Measurements from ENCODE around the gene DBN1. TPM values are rescaled to one million over a fixed set of nuclear protein-coding genes. Genes with fewer than 3 reads are reported as not detected.

The DBN1 gene
- total RNA-seq, 1 donor from 2014 or later: 112 TPM

DNA sequence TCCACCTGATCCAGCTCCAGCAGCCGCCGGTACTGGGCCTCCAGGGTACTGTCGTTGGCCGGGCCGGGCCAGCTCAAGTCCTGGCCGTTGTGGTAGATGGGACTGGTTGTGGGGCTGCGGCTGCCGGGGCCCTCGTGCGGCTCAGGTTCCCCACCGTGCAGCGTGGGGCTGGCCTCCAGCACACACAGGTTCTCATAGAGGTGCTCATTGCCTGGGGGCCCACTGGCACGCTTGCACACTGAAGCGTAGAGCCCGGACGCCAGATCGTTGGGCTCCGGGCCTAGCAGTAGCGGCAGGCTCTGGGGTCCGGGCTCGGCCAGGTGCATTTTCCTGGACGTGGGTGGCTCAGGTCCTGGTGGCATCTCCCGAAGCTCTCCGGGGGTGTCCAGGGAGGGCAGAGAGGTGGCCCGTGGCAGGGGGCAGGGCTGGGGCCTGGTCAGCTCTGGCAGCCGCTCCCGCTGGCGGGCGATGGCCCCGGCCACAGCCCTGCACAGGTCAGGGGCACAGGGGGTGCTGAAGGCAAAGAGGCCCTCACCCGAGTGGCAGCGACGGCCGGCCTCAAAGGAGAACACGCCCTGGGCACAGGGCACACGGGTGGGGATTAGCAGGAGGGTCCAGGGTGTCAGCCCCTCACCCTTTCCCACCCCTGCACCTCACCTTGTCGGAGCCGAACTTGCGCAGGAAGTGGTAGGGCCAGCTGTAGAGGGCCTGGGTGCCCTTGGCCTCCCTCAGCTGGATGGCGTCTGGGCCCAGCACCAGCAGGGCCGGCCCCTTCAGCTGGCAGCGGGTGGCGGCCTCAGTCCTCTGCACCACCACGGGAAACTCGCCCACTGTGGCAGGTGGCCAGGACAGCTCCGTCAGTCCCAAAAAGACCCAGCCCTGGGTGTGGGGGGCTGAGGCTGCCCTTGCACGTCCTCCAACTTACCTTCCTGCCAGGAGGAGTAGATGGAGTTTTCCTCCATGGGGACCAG is 30.9 kb upstream of the DBN1 start:
- no peak for DNase-seq (ENCODE audit: low read depth in 2 of 2)

DNA sequence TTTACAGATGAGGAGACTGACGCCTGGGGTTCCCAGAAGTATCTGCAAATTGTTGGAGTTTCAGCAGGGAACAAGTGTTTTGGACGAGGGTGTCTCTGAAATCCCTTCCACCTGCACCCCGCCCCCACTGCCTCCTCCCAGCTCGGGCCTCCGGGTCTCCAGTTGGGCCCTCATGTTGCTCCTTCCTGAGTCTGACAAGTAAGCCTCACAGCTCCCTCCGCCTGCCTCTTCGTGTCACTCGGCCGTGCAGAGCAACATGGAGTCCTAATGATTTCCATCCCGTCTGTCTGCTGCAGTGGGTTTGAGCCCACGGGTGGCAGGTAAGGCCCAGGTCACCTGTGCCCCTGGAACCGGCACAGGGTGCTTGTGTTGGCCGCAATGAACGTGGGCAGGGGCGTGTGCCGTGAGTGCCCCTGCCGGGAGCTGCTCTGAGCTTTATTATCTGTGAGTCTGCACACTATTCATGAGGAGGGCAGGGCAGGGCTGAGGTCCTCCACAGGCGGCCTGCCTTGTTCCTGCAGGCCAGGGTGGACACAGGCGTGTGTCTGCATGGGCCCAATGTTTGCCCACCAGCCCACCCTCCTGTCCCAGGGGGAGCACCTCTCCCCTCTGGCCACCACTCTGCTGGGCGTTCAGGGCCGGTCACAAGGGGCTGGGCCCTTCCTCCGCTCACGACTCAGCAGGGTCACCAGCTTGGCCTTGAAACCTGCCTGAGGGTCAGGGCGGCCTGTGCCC is 30.1 kb upstream of the DBN1 start:
- no peak for DNase-seq (ENCODE audit: low read depth in 2 of 2)

DNA sequence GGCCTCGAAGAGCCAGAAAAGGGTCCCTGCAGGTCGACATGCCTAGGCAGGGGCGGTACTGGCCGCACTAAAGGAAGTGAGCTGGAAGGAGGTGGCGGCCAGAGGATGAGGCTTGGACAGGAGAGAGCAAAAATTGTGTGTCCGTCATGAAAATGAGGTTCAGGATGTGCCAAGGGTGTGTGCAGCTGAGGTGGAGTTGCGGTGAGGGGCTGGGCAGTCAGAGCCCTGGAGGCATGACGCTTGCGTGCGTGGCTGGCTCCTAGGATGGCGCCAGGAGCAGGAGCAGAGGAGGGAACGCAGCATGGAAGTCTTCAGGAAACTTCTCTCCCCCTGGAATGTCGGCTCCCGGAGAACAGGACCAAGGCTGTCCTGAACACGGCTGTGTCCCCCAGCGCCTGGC is 29.5 kb upstream of the DBN1 start:
- DNase-seq (ENCODE audit: low read depth in 2 of 2): no peak

DNA sequence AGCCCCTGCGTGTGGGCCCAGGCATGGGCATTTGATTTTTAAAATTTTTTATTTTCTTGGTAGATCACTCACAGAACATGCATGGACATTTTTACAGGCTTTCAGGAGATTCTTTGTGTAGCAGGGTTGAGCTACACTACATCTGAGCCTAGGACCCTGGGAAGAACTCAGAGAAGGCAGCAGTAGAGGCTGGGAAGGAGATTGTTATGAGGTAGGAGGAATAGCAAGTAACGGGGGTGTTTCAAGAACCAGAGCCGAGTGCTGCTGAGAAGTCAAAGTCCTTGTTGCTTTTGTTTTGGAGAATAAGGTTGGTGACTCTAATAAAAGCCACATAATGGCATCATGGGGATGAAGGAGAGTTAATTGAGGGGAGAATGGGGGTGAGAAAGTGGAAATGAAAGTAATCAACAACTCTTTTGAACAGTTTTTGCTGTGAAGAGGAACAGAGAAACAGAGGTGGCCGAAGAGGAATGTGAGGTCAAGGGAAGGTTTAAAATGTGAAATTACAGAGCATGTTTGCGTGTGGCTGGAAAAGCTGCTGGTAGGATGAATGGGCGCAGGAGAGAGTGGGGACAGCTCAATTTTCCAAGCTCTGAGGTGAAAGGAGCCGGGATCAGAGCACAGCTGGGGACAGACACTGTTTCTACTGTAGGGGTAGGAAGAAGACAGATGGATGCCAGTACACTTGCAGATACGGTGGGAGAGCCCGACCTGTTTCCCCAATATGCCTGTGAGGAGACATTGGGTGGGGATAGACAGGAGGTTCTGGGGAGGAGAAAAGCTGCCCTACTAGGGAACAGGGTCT is 28.6 kb upstream of the DBN1 start:
- no peak for DNase-seq (ENCODE audit: low read depth in 2 of 2)

DNA sequence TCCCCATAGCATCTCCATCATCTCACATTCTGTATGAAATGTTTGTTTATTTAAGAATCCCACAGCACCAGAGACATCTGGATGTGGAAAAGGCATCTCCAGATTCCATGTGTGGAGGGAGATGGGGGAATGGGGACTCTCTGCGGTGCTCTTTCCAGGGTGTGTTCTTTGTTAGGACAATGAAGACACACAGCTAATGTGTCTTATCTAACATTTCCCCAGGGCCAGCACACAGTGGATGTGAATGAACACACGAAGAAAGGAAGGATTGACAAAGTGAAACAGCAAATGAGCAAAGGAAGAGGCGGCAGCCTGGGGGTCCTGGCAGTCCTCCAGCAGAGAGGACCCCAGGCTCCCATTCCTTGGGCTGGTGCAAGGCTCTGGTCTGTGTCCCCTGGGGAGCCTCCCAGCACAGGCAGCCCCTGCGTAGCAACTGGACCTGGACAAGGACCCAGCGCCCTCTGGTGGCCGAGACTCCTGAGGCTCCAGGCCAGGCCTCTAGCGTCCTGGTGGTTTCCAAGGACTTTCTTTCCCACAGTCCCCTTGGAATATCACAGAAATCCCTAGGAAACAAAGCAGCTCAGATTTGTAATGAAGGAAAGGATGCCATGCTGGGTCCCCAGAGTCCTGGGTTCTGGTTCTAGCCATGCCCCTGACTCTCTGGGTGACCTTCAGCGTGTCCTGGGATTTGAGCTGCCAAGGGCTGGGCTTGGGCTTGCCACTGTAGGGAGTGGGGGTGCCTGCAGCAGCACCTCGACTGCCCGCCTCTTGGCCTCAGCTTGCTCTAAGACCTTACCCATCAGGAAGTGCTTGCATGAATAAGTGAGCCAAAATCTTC is 27.5 kb upstream of the DBN1 start:
- DNase-seq (ENCODE audit: low read depth in 2 of 2): peak; percentile 87 to 89

DNA sequence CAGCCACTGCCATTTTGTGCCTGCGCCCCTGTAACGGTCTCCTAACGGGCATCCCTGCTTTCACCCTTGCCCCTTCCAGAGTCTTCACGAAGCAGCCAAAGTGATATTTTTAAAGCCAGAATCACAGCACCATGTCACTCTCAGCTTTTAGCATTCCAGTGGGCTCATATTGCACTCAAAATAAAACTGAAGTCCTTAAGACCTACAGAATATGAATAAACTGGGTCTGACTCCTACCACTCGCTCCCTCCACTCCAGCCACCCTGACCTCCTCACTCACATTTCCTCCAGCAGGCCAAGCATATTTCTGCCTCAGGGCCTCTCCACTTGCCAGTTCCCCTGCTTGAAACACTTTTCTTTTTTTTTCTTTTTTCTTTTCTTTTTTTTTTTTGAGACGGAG is 26.4 kb upstream of the DBN1 start:
- DNase-seq (ENCODE audit: low read depth in 2 of 2): no peak

DNA sequence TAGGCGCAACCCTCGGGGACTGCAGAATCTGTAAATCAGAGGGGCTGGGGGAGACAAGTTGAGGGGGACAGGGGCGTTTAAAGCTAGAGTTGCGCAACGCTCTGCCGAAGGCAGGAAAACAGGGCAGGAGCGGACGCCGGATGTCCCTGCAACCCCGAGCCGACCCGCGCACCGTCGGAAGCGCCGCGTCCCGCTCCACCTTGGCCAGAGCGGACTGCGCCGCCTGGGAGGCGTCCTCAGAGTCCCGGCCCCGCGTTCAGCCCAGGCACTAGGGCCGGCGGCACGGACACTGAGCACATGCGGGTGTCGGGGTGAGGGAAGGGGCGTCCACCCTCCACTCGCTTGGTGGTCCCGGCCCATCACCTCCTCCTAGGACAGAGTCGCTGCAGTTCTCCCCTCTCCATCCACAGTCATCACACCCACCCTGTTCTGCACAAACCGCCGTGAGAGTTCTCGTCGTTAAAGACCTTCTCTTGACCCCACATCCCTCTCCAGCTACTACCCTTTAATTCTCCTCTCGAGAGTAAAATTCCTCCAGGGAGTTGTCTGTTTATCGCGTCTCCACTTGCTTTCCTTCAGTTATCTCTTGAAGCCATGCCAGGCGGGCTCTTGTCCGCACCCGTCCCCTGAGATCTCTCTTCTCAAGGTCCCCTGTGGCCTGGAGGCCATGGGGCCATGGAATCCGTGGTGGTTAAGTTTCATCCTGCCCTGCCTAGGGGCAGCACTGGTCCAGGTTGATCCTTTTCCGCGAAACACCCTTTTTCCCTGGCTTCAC is 24.8 kb upstream of the DBN1 start:
- DNase-seq (ENCODE audit: low read depth in 2 of 2): peak; percentile 46 to 63

DNA sequence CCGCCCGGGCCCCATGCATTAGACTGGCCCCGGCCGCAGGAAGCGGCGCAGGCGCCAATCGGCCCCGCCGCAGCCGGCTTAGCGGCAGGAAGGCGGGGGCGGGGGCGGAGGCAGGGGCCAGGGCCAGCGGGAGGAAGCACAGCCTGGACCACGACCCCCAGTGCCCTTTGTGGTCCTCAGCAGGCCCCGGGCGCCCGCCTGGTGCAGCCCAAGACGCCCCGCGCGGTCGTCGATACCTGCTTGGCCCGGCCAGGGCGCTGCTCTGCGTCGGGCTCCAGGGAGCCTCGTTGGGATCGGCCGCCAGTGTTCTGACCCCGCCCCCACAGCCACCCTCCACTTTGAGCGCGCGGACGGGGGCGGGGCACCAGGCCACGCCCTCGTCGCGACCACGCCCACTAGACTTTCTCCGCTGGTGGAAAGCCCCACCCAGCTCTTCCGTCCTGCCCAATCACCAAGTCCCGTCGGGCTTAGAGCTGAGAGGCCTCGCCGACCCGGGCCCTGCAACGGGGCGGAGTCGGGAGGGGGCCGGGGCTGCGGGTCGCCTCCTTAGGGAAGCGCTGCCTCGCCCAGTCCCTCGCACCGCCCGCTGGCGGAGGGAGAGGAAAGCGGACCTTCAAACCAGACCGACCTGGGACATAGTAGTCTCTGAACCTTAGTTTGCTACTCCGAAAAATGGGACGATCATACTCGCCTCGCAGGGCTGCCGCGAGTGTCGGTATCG is 24.0 kb upstream of the DBN1 start, which contains the start of gene PDLIM7:
Gene PDLIM7 (minus strand): TSS at position 313 of the 721 bp plus-strand sequence. CDS start 1,092 bp downstream, outside the sequence.
- DNase-seq (ENCODE audit: low read depth in 2 of 2): peak; percentile 97 to 98

DNA sequence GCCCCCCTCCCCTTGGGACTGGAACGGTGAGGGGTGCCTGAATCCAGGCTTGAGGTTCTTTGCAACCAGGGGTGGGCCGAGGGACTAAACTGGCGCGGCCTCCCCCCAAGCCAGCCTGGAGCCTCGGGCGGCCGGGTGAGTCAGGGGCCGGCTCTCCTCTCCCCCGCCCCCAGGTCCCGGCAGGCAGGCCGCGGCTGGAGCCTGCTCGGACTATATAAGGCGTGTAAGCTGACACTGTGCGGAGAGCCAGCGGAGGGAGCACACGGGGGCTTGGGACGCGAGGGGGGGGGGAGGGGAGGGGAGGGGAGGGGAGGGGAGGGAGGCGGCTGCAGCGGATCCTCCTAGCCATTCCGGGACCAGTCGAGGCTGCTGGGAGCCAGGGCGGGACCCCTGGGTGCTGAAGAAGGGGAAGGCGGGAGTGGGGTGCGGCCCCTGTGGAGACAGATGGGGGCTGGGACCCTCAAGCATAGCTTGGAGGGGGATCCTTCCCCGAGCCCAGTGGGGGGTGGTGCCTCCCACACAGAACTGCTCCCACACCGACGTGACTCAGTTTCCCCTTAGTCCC is 23.4 kb upstream of the DBN1 start:
- DNase-seq (ENCODE audit: low read depth in 2 of 2): peak; percentile 89 to 90

DNA sequence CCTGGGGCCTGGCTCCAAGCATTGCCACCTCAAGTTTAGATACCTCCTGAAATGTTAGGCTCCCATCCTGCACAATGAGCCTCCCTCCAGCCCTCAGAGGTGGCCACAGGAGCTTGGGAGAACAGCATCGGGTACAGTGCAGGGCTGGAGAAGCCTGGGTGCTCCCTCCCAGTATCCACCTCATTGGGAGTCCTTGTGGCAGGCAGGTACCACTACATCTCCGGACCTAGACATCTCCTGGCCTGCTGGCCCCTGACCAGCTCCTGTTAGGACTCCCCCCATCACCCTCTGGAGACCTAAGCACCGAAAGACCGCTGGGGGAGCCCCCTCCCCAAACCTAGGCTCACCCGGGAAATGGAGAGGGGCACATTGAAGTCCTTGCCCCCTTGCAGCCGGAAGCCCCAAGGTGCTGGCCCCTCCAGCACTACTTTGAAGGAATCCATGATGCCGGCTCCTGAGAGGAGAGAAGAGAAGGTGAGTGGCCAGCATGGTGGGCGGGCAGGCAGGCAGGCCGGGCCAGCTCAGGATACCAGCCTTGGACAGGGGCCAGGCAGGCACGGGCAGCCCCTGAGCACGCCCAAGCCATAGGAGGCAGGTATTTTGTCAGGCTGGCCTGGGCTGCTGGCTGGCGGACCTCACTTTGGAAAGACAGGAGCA is 22.8 kb upstream of the DBN1 start:
- peak; percentile 43 to 63 for DNase-seq (ENCODE audit: low read depth in 2 of 2)

DNA sequence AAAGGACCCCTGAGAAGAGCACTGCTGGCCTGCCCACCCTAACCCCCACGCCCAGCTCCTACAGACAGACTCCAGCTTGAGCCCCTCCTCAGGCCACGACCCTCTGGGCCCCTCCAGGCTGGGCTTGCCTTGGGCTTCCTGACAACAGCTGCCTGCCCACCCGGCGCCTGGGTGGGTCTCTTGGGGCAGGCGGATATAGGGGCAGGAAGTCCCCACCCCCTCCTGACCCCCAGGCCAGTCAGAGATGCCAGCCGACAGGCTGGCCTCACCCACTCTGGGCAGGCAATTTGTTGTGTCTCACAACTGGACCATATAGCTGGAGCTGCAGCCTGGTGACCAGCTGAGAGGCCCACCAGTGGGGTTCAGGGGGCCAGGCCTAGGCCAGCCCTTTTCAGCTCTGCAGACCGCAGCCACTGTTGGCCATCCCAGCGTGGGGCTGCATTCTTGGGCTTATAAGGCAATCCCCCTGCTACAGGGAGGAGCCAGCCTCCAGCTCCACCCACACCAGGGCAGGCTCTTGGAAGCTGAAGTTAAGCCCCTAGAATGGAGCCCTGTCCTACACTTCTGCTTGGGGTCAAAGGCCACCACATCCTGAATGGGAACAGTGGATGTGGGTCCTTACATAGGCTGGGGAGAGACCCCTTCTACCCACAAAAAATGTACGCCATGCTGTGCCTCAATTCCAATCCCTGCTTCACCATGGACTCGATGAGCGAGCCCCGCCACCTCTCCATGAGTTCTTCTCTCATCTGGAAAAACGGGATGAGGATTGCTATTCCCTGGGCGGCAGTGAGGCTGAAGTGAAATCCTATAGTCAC is 22.0 kb upstream of the DBN1 start:
- peak; percentile 71 to 85 for DNase-seq (ENCODE audit: low read depth in 2 of 2)

DNA sequence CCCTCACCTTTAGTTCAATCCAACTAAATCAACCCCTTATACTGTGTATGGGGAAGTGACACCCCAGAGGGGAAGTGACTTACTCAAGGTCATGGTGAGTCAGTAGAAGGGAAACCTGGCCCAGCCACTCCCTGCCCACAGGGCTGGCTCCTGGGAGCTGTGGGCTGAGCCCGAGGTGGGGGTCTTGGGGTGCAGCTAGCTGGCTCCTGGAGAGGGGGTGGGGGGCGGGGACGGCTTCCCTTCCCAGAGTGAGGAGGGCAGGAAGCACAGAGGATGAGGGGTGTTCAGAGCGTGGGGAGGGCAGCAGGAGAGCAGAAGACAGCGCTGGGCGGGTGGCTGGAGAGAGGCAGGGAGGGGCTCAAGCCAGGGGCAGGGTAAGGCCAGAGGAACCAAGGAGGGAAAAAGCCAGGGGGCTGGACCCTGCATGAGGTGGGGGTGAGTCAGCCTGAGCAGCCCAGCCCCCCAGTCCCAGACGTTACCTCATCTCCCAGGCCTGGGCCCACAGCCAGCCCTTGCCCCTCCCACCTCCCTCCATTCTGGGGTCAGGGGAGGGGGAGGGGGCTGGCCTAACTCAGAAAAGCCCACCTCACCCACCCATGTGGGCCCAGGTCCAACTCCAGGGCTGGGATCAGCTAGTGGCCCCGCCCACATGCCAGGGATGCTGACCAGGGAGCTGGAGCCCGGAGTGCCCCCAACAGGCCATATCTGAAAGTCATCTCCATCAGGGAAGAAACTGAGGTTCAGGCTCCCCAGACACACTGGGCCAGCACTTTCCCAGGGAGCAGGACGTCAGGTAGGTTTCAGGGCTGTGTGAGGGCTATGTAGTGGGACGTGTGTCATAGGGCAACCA is 21.1 kb upstream of the DBN1 start:
- peak; percentile 68 to 95 for DNase-seq (ENCODE audit: low read depth in 2 of 2)

DNA sequence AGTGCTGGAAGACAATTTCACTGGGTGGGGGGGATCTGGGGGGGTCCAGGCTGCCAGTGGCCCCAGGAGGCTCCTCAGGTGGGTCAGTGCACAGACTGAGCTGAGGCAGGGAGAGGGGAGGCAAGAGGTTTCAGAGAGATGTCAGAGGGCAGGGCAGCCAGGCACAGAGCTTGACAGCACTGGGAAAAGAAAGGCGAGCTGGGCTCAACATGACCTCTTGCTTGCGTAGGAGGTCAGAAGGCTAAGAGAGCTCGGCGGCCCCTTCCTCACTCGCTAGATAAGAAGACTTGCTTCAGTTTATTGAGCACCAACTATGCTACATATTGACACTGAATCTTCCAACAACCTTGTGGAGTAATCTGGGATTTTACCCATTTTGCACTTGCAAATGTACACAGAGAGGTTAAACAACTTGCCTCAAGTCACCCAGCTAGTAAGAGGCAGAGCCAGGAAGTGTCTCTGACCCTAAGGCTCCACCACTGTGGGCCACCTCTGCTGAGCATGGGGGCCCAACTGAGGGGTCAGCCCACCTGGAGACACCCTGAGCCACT is 20.4 kb upstream of the DBN1 start:
- DNase-seq (ENCODE audit: low read depth in 2 of 2): no peak

DNA sequence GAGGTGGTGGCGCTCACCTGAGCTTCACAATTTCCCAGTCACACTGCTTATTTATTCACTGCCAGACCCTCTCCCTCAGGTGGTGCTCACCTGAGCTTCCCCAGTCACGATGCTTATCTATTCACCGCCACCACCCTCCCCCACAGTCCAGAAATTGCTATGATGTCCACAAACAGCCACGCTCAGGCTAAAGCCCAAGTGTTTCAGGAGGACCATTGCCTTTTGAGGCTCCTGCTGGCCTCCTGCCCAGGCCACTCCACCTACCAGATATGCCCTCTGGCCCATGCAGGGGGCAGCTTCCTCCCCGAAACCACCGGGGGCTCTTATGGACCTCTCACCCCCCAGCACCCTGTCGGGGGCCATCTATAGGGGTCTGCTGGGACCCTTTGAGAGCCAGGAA is 19.4 kb upstream of the DBN1 start:
- DNase-seq (ENCODE audit: low read depth in 2 of 2): no peak

DNA sequence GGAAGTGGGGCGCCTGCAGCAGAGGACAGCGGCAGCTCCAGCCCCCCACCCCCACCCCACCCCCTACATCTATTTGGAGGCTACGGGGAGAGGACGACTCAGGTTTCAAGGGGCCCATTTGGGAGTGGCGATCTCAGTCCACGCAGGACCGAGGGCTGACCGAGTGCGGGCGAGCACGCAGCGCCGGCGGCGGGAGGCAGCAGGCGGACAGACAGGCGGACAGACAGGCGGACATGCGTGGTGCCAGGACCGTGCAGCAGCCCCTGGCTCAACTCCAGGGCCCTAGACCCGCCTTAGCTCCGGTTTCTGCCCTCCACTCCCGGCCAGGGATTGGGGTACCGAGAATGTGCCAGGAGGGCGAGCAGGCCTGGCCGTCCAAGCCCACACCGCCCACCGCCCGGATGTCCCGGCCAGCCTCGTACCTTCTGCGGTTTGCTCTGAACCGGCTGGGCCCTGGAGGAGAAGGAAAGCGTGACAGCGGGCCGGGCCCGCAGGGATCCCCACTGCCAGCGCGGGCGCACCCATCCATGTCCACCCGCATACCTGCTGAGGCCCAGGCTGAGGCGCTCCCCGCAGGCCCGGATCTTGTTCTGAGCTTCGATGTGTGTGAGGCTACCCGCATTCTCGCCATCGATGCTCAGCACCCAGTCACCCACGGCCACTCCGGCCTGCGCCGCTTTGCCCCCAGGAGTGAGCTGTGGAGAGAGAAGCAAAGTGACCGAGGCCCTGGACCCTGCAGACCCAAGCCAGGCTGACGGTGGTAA is 18.7 kb upstream of the DBN1 start:
- no peak for DNase-seq (ENCODE audit: low read depth in 2 of 2)
